Liver (tissue), 3 donors: Measurements from ENCODE around the gene EMX1.

Experiments
- NR2F2 ChIP-seq: IDR thresholded peaks from 2 replicates; pipeline ENCODE4 v1.6.1; 2016; ENCODE audit warnings: antibody characterized with exemption
- RAD21 ChIP-seq, 2 donors: IDR thresholded peaks; 2 replicates each; pipeline ENCODE4 v1.6.1; 2016; ENCODE audit warnings: antibody characterized with exemption in 2 of 2, mild to moderate bottlenecking in 2 of 2
- SP1 ChIP-seq: IDR thresholded peaks from 2 replicates; pipeline ENCODE4 v1.6.1; 2018; ENCODE audit warnings: antibody characterized with exemption, mild to moderate bottlenecking
- TF ChIP-seq, protein P1 (sequence below): fragments of 150-350 bp; IDR thresholded peaks from 2 replicates; pipeline ENCODE4 v1.5.1; 2017; ENCODE audit warnings: improper control_type of control experiment, low read depth, low read length; ENCODE audit not compliant: missing input control
- TF ChIP-seq, protein P2 (sequence below): IDR thresholded peaks from 2 replicates; pipeline ENCODE4 v1.6.1; 2016; ENCODE audit warnings: antibody characterized with exemption
- donor health status: healthy.
- donor health status: healthy.

DNA sequence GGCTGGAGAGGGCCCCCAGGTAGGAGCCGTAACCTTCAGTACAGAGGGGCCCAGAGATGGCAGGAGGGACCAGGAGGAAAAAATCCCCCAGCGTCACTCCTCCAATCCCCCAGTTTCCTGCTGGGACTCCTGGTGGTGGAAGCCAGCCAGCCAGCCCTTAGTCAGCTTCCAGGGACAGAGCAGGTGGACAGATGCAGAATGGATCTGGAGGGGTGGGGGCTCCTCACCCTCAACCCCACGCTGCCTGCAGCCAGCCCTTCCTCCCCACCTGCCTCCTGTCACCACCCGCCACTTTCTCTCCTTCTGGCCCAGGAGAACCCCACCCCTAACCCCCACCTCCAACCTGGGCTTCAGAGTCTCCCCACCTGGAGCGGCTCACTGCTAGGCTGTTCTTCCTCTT lies 21.1 kb downstream of the EMX1 start:
- TF ChIP-seq, protein P1, sequence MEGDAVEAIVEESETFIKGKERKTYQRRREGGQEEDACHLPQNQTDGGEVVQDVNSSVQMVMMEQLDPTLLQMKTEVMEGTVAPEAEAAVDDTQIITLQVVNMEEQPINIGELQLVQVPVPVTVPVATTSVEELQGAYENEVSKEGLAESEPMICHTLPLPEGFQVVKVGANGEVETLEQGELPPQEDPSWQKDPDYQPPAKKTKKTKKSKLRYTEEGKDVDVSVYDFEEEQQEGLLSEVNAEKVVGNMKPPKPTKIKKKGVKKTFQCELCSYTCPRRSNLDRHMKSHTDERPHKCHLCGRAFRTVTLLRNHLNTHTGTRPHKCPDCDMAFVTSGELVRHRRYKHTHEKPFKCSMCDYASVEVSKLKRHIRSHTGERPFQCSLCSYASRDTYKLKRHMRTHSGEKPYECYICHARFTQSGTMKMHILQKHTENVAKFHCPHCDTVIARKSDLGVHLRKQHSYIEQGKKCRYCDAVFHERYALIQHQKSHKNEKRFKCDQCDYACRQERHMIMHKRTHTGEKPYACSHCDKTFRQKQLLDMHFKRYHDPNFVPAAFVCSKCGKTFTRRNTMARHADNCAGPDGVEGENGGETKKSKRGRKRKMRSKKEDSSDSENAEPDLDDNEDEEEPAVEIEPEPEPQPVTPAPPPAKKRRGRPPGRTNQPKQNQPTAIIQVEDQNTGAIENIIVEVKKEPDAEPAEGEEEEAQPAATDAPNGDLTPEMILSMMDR: no peak
- TF ChIP-seq, protein P2, sequence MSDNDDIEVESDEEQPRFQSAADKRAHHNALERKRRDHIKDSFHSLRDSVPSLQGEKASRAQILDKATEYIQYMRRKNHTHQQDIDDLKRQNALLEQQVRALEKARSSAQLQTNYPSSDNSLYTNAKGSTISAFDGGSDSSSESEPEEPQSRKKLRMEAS: no peak
- TF ChIP-seq RAD21 (IDR thresholded peaks at IDR 0.05): no peak
- TF ChIP-seq NR2F2: no peak
- TF ChIP-seq SP1: no peak
